Stromal cell of bone marrow (primary cell): ENCODE results near the gene STXBP4.

Experiments used
- DNase-seq: peaks from one replicate; pipeline ENCODE4 v3.0.0-alpha.2; 2012; ENCODE audit warnings: low read depth

Gene STXBP4, protein sequence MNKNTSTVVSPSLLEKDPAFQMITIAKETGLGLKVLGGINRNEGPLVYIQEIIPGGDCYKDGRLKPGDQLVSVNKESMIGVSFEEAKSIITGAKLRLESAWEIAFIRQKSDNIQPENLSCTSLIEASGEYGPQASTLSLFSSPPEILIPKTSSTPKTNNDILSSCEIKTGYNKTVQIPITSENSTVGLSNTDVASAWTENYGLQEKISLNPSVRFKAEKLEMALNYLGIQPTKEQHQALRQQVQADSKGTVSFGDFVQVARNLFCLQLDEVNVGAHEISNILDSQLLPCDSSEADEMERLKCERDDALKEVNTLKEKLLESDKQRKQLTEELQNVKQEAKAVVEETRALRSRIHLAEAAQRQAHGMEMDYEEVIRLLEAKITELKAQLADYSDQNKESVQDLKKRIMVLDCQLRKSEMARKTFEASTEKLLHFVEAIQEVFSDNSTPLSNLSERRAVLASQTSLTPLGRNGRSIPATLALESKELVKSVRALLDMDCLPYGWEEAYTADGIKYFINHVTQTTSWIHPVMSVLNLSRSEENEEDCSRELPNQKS

DNA sequence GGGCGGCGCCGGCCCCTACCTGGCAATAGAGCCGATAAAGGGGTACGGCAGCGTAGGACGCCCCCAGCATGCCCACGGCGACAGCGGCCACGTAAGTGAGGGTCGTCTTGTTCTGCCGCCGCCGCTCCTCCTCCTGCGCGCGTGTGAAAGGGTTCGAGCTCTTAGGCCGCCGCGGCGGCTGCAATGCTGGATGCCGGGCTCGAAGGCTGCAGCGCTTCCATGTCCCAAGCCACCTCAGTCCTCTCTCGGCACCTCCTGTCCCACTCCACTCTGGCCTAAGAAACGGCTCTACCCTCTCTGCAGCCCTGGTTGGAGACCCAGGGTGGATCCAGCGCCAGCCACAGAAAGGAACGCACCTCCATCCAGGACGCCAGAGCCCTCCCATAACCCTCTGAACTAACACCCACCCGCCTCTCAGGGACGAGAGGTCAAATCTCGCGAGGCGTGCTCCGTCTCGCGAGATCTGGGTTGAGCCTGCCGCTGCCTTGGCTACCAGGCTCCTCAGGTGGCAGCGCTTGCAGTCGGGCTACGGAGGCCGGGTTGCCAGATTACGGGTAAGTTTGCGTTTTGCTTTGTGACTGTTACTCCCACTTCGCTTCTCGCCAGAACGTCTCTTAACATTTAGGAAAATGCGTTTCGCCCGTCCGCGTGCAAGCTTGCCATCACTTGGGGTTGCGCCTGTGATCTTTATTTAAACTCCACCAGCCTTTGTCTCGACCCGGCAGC, at the start of gene STXBP4, which contains the start of gene COX11:
TSS of gene STXBP4 (plus strand) at position 504 of the 726 bp plus-strand sequence. CDS start 17,455 bp downstream, outside the sequence.
TSS of gene COX11 (minus strand) at position 393 of the 726 bp plus-strand sequence. CDS start at position 385, 8 bp downstream.
- DNase-seq, result peak; percentile 94

DNA sequence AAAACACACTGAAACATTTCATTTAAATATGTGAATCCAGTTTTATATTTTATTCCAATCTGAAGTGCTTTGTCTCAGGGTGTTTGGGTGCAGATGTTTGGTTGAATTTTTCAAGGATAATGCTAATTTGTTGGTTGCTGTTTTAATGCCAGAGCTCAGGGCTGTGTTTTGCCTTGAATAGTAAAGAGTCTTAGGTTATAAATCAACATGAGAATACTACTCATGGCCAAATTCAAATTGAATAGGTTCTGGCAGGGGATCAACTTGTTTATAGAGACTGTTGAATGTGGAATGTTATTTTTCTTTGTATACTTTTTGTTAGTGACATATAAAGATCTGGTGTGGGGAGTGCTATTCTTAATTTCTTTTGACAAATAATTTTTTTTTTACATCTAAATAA, 49.1 kb upstream of the STXBP4 start:
- DNase-seq, result no peak

DNA sequence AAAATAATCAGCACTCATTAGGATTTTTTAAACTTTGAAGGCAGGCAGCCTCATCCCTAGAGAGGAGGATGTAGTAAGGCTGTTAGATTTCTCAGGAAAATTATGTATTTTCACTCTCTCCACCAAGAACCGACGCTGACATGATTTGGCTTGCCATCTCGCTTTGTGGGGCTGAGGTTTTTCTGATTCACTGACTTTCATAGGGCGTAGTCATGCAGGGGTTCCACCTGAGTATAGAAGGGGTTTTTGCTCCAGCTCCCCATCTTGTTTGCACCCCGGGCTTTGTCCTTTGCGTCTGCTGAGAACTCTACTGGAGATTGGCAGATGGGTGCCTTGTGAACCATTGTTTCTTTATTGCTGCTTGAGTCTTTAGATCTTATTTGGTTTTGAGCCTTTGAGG, 47.7 kb upstream of the STXBP4 start:
- no peak for DNase-seq

DNA sequence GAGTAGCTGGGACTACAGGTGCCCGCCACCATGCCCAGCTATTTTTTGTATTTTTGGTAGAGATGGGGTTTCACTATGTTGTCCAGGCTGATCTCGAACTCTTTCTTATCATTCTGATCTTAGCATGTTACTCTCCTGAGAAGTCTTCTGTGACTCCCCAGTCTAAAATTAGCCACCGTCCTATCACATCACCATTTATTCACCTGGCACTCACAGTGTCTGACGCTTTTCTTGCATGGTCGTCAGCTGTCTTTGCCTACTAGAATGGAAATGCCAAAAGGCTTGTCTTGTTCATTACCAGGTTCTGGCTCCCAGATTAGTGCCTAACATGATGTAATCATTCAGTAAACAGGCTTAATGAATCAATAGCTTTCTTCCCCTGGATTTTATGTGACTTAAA, 44.2 kb upstream of the STXBP4 start:
- no peak for DNase-seq

DNA sequence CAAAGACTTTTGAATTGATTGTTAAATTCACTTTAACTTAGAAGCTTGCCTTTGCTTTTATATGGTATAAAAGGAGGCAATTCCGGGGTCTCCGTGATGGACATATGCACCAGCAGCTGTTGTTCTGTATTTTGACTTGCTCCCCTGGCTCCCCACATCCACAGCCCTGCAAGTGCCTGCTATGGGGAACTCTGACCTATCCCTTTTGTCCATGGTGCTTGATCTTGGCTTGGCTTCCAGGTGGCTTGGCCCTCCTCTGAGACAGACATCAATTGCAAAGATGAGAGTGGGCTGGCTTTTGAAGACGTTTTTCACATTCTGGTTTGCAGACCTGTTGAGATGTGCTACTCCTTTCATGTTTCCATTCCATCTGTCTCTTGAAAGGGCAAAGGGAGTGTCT, 41.0 kb upstream of the STXBP4 start:
- no peak for DNase-seq

DNA sequence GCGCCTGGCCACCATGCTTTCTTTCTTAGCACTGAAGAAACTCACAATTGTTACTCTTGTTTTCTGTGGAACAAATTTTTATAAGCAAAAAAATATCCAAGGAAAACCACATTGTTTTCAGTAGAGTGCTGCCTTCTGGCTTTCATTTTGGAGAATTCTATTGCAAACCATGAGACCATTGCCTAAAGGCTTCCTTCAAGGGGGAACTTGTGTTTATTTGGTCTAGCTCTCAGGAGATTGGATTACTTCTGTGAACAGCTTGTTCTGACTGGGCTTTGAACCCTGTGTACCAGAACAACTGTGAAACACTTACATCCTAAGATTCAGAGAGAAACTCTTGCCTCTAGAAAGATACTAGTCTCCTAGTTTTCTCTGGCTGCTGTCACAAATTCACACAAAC, 35.9 kb upstream of the STXBP4 start:
- DNase-seq, result no peak

DNA sequence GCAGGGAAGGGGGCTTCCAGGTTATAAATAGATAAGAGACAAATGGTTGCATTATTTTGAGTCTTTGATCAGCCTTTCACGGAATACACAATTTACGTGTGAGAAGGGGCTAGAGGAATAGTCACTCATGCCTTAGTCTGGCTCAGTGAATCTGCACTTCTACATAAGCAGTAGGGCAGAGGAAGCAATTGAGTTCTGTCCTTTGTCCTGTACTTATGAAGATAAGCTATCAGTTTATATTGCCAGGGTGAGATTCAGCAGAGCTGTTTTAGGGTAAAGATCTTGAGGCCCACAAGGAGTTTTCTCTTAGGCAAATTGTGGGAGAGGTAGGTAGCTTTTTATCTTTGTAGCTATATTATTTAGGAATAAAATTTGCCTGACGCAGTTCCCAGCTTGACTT, 34.6 kb upstream of the STXBP4 start:
- no peak for DNase-seq

DNA sequence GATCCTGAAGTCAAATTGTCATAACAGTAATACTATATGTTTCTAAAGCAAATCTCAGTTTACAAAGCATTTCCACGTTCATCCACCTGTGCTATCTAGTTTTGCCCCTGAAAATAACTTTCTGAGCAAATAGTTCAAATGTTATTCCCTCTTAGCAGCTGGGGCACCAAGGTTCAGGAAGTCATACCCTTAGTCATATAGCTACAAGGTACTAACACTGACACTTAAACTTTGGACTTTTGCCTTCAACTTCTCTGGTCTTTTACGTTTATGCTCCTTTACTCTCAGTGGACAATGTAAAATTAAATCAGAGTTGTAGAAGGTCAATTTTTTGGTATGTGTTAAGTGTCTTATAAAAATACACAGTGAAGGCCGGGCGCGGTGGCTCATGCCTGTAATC, 33.1 kb upstream of the STXBP4 start:
- no peak for DNase-seq

DNA sequence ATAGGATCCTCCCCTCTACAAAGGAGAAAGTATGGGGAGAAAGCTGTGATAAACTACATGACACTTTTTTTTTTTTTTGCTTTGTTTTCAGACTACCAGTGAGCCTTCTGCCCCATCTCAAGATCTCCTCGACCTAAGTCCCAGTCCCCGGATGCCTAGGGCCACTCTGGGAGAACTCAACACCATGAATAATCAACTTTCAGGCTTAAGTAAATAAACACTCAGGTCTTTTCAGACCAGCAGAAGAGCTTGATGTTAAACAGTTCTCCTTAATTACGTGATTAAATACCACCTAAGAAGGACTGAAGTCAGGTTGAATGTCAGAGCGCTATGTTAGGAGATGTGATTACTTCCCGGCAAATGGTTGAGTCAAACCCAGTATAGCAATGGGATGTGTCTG, 31.5 kb upstream of the STXBP4 start:
- DNase-seq, result no peak

DNA sequence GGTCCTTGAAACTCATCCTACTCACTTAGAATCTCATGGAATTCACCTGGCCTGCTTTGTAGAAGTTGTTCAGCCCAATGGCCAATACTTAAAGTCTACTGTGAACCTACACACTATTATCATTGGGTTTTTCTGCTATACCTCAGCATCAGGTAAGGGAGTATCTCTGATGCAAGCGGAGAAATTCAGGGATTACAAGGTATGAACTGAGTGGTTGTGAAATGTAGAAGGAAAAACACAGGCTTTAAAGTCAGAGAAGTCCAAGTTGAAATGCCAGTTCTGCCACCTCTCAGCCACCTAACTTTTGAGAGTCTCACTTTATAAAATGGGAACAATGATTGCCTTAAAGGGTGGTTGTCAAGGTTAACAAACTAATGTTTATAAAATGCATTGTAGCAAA, 31.1 kb upstream of the STXBP4 start:
- DNase-seq, result no peak

DNA sequence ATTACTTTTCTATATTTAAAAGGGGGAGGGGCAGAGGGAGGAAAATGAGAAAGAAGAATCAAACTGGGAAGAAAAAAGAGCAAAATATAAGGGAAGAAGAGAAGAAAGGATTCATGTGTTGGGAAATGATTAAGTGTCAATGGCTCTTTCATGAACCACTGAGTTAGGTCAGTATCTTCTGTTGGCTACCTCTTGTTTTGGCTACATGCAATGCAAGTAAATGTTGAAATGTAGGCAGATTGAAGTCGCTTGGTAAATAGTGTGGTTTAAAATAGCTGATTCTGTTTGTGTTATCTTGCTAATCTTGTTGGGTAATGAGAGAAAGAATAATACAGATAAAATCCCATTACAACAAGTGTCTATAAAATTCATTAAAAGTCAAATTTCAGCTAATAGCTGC, 27.3 kb upstream of the STXBP4 start:
- no peak for DNase-seq

DNA sequence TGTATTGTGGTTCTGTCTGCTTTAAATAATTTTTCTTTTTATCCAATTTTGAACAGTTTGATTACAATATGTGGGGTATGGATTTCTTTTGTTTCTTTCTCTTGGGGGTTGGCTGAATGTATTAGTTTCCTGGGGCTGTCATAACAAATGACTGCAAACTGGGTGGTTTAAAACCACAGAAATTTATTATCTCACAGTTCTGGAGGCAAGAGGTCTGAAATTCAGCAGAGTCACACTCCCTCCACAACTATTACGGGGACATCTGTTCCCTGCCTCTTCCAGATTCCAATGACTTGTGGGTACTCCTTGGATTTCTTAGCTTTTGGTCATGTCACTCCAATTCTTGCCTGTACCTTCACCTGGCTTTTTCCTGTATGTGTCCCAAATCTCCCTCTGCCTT, 23.8 kb upstream of the STXBP4 start:
- DNase-seq, result no peak

DNA sequence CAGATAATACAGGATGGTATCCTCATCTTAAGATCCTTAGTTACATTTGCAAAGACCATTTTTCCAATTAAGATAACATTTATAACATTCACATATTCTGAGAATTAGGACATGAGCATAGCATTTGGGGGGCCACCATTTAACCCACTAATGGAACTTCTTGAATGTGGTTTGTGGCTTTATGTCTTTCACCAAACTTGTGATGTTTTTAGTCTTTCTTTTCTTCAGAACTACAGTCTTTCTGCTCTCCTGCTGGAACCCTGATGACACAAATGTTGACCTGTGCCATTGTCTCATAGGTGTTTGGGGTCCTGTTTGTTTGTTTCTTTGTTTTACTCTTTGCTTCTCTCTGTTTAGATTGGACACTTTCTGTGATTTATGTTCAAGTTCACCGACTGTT, 23.3 kb upstream of the STXBP4 start:
- DNase-seq, result no peak

DNA sequence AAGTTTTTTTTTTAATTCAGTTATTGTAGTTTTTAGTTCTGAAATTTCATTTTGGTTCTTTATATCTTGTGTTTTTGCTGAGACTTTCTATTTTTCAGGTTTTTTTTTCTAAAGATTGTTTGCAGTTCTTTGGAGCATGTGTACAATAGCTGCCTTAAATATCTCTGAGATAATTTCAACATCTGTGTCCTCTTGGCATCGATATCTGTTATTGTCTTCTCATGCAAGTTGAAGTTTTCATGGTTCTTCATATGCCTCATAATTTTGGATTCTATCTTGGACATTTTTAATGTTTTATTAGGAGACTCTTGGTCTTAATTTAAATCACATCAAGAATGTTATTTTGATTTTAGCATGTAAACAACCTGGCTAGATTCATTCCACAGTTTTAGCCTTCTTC, 22.9 kb upstream of the STXBP4 start:
- no peak for DNase-seq

DNA sequence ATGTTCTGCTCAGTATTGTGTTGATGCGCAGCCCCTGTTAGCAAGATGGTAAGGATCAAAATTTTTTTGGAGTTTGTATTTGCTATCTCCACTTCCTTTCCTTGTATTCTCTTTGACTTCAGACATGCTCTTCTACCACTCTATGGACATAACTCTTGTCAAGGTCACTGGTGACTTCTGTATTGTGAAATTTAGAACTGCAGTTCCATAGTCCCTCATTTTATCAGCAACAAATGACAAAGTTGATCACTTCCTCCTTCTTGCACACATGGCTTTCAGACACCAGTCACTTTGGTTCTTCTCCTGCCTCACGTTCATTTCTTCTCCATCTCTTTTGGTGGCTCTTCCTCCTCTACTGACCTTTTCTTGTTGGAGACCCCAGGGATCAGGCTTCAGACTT, 21.2 kb upstream of the STXBP4 start:
- DNase-seq, result no peak

DNA sequence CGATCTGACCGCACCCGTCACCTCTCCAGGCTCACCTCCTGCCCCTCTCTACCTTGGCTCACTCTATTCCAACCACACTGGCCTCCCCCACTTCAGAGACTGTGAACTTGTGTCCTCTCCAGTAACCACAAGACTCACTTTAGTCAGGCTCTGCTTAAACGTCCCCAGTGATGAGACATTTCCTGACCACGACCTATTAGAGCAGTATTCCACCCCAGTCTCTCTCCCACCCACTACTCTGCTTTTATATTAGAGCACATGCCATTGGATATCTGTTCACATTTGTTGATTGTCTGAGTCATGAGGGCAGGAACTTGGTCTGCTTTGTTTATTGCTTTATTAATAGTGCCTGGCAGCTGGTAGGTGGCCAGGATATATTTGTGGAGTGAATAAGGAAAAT, 20.2 kb upstream of the STXBP4 start:
- peak; percentile 51 for DNase-seq

DNA sequence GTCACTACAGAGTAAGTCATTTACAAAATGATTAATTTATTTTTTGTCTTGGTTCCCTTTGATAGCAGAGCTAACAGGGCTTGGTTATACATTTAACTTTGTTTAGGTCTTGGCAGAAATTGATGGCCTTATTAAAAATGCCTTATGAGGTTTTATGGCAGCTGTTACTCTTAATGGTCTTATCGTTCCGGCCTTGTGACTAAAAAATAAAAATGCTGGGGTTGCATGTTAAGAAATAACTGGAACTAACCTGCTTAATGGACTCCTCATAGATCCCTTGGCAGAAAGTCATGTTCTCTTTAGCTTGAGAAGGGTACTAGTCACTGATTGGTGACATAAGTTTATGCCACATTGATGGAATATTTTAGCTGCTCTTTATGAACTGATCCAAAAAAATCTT, 18.4 kb upstream of the STXBP4 start:
- no peak for DNase-seq

DNA sequence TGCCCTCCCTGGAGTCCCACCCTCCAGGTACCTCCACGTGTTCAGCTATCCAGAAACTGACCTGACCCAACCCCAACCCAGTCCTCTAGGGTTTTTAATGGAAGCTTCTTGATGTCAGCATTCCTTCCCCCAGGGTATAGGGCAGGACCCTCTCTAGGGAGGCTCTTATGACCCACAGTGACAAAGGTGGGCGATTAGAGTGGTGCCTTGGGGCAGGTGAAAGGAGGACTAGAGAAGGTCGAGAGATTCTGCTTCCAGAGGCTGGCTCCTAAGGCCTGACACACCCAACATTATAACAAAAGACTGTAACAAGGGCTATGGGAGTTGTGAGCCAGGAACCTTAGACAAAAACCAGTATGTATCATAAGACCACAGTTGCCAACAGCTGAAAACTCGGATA, 17.3 kb upstream of the STXBP4 start:
- no peak for DNase-seq

DNA sequence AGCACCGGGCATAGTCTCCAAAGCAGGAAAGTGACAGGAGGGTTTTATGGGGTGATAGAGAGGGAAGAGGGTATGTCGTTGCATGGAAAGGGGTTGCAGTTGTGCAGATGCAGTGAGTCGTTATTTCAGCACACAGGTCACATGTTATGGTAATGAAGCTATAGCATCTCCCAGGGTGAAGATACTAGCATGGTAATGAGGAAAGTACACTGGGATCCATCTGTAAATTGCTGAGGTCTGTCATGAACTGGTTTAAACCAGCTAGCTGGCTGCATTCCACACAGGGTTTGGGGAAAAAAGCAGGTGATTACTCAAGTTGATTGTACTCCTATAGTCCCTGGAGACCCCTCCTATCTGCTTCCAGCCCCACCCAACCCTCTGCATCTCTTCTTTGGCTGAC, 11.8 kb upstream of the STXBP4 start:
- no peak for DNase-seq

DNA sequence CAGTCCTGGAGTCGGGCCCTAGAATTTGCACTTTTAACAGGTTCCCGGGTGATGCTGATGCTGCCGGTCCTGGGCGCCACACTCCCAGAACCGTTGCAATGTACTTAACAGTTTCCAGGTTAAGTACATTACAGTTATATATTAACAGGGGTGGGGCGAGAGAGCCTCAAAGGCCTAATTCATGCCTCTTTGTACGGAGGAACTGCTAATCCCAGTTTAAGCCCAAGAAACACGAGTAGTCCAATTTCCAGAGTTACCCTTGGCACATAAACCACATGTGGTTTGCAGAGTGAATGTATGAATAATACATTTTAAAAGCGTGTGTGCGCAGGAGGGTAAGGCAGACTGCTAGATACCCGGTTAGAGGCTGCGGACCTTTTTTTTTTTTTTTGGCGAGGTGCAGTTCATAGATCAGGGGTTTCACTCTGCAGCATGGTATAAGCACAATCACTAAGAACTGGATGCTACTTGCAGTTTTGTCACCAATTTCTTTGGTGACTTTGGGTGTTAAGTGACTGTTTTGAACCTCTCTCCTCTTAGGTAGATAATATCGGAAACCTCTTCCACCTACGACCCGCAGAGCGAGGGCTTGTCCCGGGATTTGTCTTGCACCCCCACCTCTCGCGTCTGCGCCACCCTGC, 824 bp upstream of the STXBP4 start:
- peak; percentile 15 for DNase-seq

DNA sequence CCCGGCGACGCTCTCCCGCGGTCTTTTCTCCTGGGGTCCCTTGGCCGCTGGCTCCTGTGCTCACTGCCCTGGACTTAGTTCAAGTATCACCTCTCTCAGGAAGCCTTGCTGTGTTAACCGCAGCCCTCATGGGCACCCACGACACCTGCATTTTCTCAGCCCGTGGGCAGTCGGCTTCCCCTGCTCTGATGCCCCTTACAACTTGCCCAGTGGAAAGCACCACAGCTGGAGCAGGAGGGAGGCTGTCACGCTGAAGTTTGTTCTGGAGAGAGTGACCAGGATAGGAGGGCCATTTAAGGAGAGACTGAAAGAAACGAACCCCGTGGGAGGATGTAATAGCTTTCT, 395 bp downstream of the STXBP4 start:
- DNase-seq, result peak; percentile 9

DNA sequence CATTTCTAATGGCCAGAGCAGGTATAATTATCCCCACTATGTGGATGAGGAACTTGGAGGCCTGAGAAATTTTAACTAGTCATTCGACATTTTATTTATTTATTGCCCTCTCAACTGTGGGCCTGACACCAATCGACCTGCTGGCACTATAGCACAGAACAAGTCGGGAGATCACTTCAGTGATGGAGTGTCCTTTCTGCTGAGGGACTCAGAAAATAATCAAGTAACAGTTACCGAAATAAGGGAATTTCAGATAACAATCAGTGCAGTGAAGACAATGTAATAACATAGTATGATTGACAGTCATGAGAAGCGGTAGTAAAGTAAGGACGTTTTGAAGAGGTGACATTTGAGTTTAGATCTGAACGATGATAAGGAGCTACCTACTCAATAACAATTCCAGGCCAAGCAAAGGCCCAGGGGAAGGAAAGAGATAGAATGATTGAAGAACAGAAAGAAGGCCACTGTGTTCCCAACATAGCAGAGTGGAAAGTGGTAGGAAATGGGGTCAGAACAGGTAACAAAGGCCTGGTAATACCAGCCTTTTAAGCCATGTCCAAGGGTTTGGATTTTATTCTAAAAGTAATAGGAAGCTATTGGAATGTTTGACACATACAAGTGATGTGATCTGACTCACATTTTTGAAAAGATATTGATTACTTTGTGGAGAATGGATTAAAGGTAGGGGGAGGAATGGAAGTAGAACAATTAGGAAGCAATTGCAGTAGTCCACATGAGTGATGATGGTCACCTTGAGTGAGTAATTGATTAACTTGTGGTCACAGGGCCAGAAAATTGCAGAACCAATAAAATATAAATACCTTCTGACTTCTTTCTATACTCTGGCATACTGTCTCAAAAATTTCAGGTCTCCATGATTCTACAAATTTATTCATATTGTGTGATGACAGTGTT, 1.4 kb downstream of the STXBP4 start:
- no peak for DNase-seq
